ENCODE data around the gene BPTF. TPM values are rescaled to one million over a fixed set of nuclear protein-coding genes. Genes with fewer than 3 reads are reported as not detected.
"Not testable (repeated sequence)": the region's sequence is repeated elsewhere in the genome, so short reads cannot be mapped to it uniquely, and the experiment has no call there.

The BPTF gene
- total and polyA plus RNA-seq, 2 experiments from 2014 or later: 15.6 to 26.9 TPM

DNA sequence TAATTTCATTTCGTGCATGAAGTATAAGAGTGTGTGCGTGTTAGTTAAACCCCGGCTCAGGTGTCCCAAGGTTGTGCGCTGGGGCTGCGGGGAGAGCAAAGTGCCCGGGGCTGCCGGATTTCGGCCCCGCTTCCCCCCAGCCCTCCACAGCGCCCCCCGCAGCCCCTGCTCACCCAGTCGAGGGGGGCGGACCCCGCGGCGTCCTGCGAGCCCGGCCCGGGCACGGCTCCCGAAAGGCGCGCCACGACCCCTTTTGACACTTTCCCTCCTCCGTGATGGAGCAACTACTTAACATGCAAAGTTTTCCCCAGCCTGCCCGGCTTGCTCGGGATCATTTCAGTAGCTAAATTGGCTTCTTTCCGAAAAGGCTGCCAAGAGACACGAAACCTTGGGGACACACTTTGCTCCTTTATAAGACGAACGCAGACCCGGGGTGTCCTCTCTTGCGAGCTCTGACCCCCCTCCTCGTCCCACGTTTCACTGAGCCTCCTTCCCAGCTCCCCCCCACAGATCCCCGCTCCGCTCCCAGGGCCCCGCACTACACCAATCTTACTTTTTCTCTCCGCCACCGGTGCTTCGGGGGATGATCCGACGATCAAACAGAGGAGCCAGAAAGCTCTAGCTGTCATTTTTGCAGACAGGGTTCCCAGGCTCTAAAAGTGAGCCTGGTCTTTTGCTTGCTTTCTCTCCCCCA, 170.4 kb downstream of the BPTF start:
- TF ChIP-seq EZH2phosphoT487 (IDR thresholded peaks at IDR 0.05; ENCODE audit: insufficient read depth, low read depth) (no peak), EZH2 (IDR thresholded peaks at IDR 0.05; ENCODE audit: insufficient read depth, poor library complexity, severe bottlenecking) (no peak)
- Histone ChIP-seq H3K36me3 (ENCODE audit: low read depth) (no peaks in the 10 kb centered on the region), H3K27ac (peak overlapping the region; percentile 60), H3F3A (ENCODE audit: insufficient read depth) (peaks cover 27% of the 10 kb centered on the region), H3K9me2 (ENCODE audit: insufficient read depth) (no peaks in the 10 kb centered on the region), H2AFZ (peak overlapping the region; percentile 65), H3K9me3 (ENCODE audit: low read depth) (no peaks in the 10 kb centered on the region), H3K9ac (peak overlapping the region; percentile 62), H3K4me1 (ENCODE audit: insufficient read depth) (peaks cover 10% of the 10 kb centered on the region), H4K20me1 (ENCODE audit: insufficient read depth) (no peaks in the 10 kb centered on the region), H3K4me2 (ENCODE audit: unreplicated experiment) (peak overlapping the region; percentile 84), H3K79me2 (ENCODE audit: insufficient read depth) (no peaks in the 10 kb centered on the region), H3K27me3 (replicated peaks; ENCODE audit: insufficient read depth) (no peaks in the 10 kb centered on the region), H3K4me3 (peak overlapping the region; percentile 71)
- in situ Hi-C loops (cut with MboI): no loop called here
- 1% methylated on average over 31 to 39 of the region's 43 CpGs for WGBS, 2 experiments (ENCODE audit: low coverage in 1 of 2, low lambda C conversion rate in 2 of 2, missing lambda C conversion rate in 2 of 2)
- peak; percentile 53 for DNase-seq

DNA sequence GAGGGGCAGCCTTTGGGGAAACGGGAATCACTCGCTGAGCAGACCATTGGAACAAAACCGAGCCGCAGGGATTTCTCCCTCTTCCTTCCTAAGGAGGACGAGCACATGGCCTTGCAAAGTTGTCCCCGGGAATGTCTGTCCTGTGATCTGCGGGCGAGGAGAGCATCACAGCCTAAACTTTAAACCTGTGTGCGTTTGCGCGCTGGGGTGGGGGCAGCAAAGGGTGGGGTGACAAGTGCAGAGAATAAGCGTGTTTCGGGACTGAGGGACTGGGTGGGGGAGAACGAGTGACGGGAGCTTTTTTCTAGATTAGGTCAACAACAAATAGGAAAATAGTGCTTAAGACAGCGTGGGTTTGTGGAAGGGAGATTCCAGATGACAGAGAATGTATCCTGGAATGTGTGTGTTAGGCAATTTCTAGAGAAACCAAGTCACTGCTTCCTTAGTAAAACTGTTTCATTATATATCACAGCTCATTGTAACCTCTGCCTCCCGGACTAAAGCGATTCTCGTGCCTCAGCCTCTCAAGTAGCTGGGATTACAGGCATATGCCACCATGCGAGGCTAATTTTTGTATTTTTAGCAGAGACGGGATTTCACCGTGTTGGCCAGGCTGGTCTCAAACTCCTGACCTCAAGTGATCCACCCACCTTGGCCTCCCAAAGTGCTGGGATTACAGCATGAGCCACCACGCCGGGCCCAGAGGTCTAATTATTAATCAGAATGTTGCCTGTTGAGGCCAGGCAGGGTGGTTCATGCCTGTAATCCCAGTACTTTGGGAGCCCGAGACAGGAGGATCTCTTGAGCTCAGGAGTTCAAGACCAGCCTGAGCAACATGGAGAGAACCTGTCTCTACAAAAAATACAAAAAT, 171.2 kb downstream of the BPTF start, which contains the start of gene C17orf58:
TSS of gene C17orf58 (minus strand) at position 169 of the 871 bp plus-strand sequence. CDS start 271 bp downstream, outside the sequence.
- peak within 1 kb of the TSS; percentile 60 for H3K27ac ChIP-seq

GRCh38 chr17:67998466-67998865, 173.2 kb downstream of the BPTF start:
- Histone ChIP-seq H3K36me3 (ENCODE audit: low read depth) (no peaks in the 10 kb centered on the region), H2AFZ (no peak overlapping the region), H3K9me2 (ENCODE audit: insufficient read depth) (no peaks in the 10 kb centered on the region), H3K27me3 (replicated peaks; ENCODE audit: insufficient read depth) (no peaks in the 10 kb centered on the region), H3K4me3 (no peak overlapping the region), H3K79me2 (ENCODE audit: insufficient read depth) (no peaks in the 10 kb centered on the region), H3F3A (ENCODE audit: insufficient read depth) (peaks cover 15% of the 10 kb centered on the region), H3K9me3 (ENCODE audit: low read depth) (no peaks in the 10 kb centered on the region), H4K20me1 (ENCODE audit: insufficient read depth) (no peaks in the 10 kb centered on the region), H3K27ac (no peak overlapping the region), H3K9ac (no peak overlapping the region), H3K4me2 (ENCODE audit: unreplicated experiment) (no peak overlapping the region), H3K4me1 (ENCODE audit: insufficient read depth) (peaks cover 10% of the 10 kb centered on the region)
- 47 to 69% methylated on average over 2 of the region's 2 CpGs for WGBS, 2 experiments (ENCODE audit: low coverage in 1 of 2, low lambda C conversion rate in 2 of 2, missing lambda C conversion rate in 2 of 2)
- in situ Hi-C loops (cut with MboI): no loop called here
- TF ChIP-seq EZH2 (IDR thresholded peaks at IDR 0.05; ENCODE audit: insufficient read depth, poor library complexity, severe bottlenecking) (no peak), EZH2phosphoT487 (IDR thresholded peaks at IDR 0.05; ENCODE audit: insufficient read depth, low read depth) (no peak)
- DNase-seq: peak; percentile 12

More for the DNA sequence above, 171.2 kb downstream of the BPTF start, which contains the start of gene C17orf58:
- peak within 1 kb of the TSS; percentile 62 for H3K9ac ChIP-seq
- H3K9me3 ChIP-seq (ENCODE audit: low read depth); H3K27me3 ChIP-seq (replicated peaks; ENCODE audit: insufficient read depth); H3K9me2 ChIP-seq (ENCODE audit: insufficient read depth); H4K20me1 ChIP-seq (ENCODE audit: insufficient read depth); H3K36me3 ChIP-seq (ENCODE audit: low read depth); in situ Hi-C loops (cut with MboI); H3K79me2 ChIP-seq (ENCODE audit: insufficient read depth): not testable (repeated sequence)
- peak; percentile 68 for DNase-seq
- peak within 1 kb of the TSS; percentile 71 for H3K4me3 ChIP-seq
- H3F3A ChIP-seq (ENCODE audit: insufficient read depth): peaks cover 27% of the 10 kb centered on the region
- H3K4me1 ChIP-seq (ENCODE audit: insufficient read depth): peaks cover 10% of the 10 kb centered on the region
- peak within 1 kb of the TSS; percentile 65 for H2AFZ ChIP-seq
- 29 to 32% methylated on average over 25 of the region's 25 CpGs for WGBS, 2 experiments (ENCODE audit: low coverage in 1 of 2, low lambda C conversion rate in 2 of 2, missing lambda C conversion rate in 2 of 2)
- H3K4me2 ChIP-seq (ENCODE audit: unreplicated experiment): peak within 1 kb of the TSS; percentile 84

DNA sequence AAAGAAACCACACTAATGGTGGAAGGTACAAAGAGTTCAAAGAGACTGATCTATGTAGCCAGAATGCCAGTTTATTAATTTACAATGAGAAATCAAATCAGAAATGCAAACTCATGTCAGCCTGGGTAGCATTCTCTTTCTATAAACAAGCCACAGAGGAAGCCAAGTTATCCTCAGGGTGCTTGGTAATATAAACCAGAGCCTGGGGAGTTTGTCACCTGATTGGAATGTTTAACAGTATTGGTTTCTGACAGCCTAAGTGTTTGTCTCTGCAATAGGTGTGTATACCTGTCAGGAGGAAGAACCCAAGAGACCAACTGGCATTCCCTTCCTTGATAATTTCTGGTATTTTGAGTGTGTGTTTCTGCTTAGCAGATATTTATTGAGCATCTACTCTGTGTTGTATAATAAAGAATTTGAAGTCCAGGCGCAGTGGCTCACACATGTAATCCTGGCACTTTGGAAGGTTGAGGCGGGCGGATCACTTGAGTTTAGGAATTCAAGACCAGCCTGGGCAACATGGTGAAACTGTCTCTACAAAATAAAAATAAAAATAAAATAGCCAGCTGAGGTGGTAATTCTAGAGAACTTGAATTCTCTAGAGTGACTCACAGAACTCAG, 174.1 kb downstream of the BPTF start:
- no peaks in the 10 kb centered on the region for H3K27me3 ChIP-seq (replicated peaks; ENCODE audit: insufficient read depth)
- H3K4me3 ChIP-seq: no peak overlapping the region
- peaks cover 10% of the 10 kb centered on the region for H3F3A ChIP-seq (ENCODE audit: insufficient read depth)
- no peak for TF ChIP-seq EZH2 (IDR thresholded peaks at IDR 0.05; ENCODE audit: insufficient read depth, poor library complexity, severe bottlenecking)
- no peak for TF ChIP-seq EZH2phosphoT487 (IDR thresholded peaks at IDR 0.05; ENCODE audit: insufficient read depth, low read depth)
- H3K27ac ChIP-seq: no peak overlapping the region
- in situ Hi-C loops (cut with MboI): no loop called here
- no peaks in the 10 kb centered on the region for H3K79me2 ChIP-seq (ENCODE audit: insufficient read depth)
- WGBS, 2 experiments (ENCODE audit: low coverage in 1 of 2, low lambda C conversion rate in 2 of 2, missing lambda C conversion rate in 2 of 2): 97 to 100% methylated on average over 3 of the region's 3 CpGs
- no peak overlapping the region for H3K9ac ChIP-seq
- peak; percentile 41 for DNase-seq
- no peaks in the 10 kb centered on the region for H3K9me3 ChIP-seq (ENCODE audit: low read depth)
- no peak overlapping the region for H3K4me2 ChIP-seq (ENCODE audit: unreplicated experiment)
- H2AFZ ChIP-seq: no peak overlapping the region
- no peaks in the 10 kb centered on the region for H3K36me3 ChIP-seq (ENCODE audit: low read depth)
- peaks cover 10% of the 10 kb centered on the region for H3K4me1 ChIP-seq (ENCODE audit: insufficient read depth)
- no peaks in the 10 kb centered on the region for H3K9me2 ChIP-seq (ENCODE audit: insufficient read depth)
- no peaks in the 10 kb centered on the region for H4K20me1 ChIP-seq (ENCODE audit: insufficient read depth)

All from GM23248 (cell line).